DOHH2 (cell line): ENCODE data around the gene MYO1C.

Experiments
- H3F3A ChIP-seq: fragments of 200-600 bp; sonication (generic), shearing (Covaris generic); 2 replicates; pipeline ENCODE4 v1.6.0; 2016; ENCODE audit warnings: antibody characterized with exemption, mild to moderate bottlenecking; ENCODE audit not compliant: control insufficient read depth, insufficient read depth
- H3K27ac ChIP-seq: fragments of 200-600 bp; sonication (generic); 2 replicates; pipeline ENCODE4 v1.5.1; 2014; ENCODE audit warnings: low read depth, mild to moderate bottlenecking, low read length, moderate library complexity
- H3K27me3 ChIP-seq: fragments of 200-600 bp; sonication (generic); 2 replicates; pipeline ENCODE4 v1.6.1; 2014; ENCODE audit warnings: mild to moderate bottlenecking, low read length, mixed read lengths; ENCODE audit not compliant: control insufficient read depth
- H3K36me3 ChIP-seq: fragments of 200-600 bp; sonication (generic); 2 replicates; pipeline ENCODE4 v1.6.1; 2014; ENCODE audit warnings: mild to moderate bottlenecking, low read length, moderate library complexity, mixed read lengths; ENCODE audit not compliant: control insufficient read depth
- H3K4me1 ChIP-seq: fragments of 200-600 bp; sonication (generic); 2 replicates; pipeline ENCODE4 v1.6.1; 2014; ENCODE audit warnings: mild to moderate bottlenecking, low read length, mixed read lengths; ENCODE audit not compliant: control insufficient read depth
- H3K4me2 ChIP-seq: fragments of 200-600 bp; sonication (generic); 2 replicates; pipeline ENCODE4 v1.6.0; 2014; ENCODE audit warnings: mild to moderate bottlenecking, low read length, moderate library complexity
- H3K4me3 ChIP-seq: fragments of 200-600 bp; sonication (generic); 2 replicates; pipeline ENCODE4 v1.5.1; 2014; ENCODE audit warnings: mild to moderate bottlenecking, low read length, mixed read lengths
- H3K79me2 ChIP-seq: fragments of 200-600 bp; sonication (generic); 2 replicates; pipeline ENCODE4 v1.6.1; 2014; ENCODE audit warnings: mild to moderate bottlenecking, low read length, mixed read lengths; ENCODE audit not compliant: control insufficient read depth
- H3K9me2 ChIP-seq: fragments of 200-600 bp; sonication (generic); replicated peaks from 2 replicates; pipeline ENCODE4 v1.6.1; 2014; ENCODE audit warnings: mild to moderate bottlenecking, low read length, mixed read lengths; ENCODE audit not compliant: control insufficient read depth
- H3K9me3 ChIP-seq: fragments of 200-600 bp; sonication (generic); 2 replicates; pipeline ENCODE4 v1.6.1; 2014; ENCODE audit warnings: antibody characterized with exemption, low read length, mixed read lengths; ENCODE audit not compliant: control insufficient read depth, insufficient read depth
- H4K20me1 ChIP-seq: fragments of 200-600 bp; sonication (generic); 2 replicates; pipeline ENCODE4 v1.6.0; 2014; ENCODE audit warnings: low read depth, mild to moderate bottlenecking, antibody characterized with exemption, low read length, moderate library complexity; ENCODE audit not compliant: control insufficient read depth, insufficient read depth
- EZH2phosphoT487 ChIP-seq: fragments of 200-600 bp; sonication (generic); IDR thresholded peaks from 2 replicates; pipeline ENCODE4 v1.6.1; 2017; ENCODE audit warnings: borderline replicate concordance, mild to moderate bottlenecking, antibody characterized with exemption, low read length, moderate library complexity, mixed read lengths
- TF ChIP-seq, protein P1 (sequence below): fragments of 200-600 bp; sonication (generic); IDR thresholded peaks from one replicate; pipeline ENCODE4 v1.5.1; 2014; ENCODE audit warnings: antibody characterized with exemption, mild to moderate bottlenecking, low read depth, low read length; ENCODE audit not compliant: poor library complexity, severe bottlenecking

The MYO1C gene

DNA sequence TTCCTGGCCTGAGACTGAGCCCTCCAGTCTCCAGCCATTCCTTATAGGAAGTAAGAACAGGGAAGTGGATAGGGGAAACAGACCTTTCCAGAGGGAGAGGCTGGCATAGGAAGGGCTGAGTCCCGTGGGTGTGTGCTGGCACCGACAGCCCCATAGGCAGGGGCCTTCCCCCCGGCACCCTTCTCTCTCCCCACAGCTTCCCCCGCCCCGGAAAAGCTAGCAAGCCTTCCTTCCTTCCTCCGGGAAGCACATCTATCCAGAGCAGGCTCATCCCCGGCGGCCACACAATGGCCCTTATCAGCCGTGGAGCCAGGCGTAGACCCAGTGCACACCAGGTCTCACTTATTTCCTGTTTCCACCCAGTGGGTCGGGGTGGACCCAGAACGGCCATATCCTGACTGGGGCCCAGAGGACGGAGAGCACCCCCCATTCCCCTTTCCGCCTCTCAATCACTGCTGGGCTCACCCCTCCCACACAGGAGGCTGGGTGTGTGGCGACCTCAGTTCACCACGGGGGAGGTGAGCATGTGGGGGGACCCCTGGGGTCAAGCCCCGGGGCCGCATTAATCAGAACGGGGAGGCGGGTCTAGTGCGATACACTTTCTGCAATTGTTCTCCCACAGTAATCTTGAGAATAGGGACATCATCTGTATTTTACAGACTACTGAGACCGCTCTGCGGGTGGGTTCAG, 950 bp upstream of the MYO1C start:
- no peaks in the 10 kb centered on the region for H3K36me3 ChIP-seq
- TF ChIP-seq EZH2phosphoT487: no peak
- TF ChIP-seq, protein P1, sequence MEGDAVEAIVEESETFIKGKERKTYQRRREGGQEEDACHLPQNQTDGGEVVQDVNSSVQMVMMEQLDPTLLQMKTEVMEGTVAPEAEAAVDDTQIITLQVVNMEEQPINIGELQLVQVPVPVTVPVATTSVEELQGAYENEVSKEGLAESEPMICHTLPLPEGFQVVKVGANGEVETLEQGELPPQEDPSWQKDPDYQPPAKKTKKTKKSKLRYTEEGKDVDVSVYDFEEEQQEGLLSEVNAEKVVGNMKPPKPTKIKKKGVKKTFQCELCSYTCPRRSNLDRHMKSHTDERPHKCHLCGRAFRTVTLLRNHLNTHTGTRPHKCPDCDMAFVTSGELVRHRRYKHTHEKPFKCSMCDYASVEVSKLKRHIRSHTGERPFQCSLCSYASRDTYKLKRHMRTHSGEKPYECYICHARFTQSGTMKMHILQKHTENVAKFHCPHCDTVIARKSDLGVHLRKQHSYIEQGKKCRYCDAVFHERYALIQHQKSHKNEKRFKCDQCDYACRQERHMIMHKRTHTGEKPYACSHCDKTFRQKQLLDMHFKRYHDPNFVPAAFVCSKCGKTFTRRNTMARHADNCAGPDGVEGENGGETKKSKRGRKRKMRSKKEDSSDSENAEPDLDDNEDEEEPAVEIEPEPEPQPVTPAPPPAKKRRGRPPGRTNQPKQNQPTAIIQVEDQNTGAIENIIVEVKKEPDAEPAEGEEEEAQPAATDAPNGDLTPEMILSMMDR: no peak
- no peak overlapping the region for H3K27ac ChIP-seq
- H3K4me3 ChIP-seq: no peak overlapping the region
- no peaks in the 10 kb centered on the region for H4K20me1 ChIP-seq
- H3F3A ChIP-seq: peaks cover 5% of the 10 kb centered on the region; the same call in 1 of the 2 replicates
- H3K4me1 ChIP-seq: peaks cover 38% of the 10 kb centered on the region
- no peak overlapping the region for H3K4me2 ChIP-seq
- H3K9me2 ChIP-seq: no peaks in the 10 kb centered on the region
- H3K79me2 ChIP-seq: no peaks in the 10 kb centered on the region
- H3K9me3 ChIP-seq: no peaks in the 10 kb centered on the region
- peaks cover 12% of the 10 kb centered on the region for H3K27me3 ChIP-seq

DNA sequence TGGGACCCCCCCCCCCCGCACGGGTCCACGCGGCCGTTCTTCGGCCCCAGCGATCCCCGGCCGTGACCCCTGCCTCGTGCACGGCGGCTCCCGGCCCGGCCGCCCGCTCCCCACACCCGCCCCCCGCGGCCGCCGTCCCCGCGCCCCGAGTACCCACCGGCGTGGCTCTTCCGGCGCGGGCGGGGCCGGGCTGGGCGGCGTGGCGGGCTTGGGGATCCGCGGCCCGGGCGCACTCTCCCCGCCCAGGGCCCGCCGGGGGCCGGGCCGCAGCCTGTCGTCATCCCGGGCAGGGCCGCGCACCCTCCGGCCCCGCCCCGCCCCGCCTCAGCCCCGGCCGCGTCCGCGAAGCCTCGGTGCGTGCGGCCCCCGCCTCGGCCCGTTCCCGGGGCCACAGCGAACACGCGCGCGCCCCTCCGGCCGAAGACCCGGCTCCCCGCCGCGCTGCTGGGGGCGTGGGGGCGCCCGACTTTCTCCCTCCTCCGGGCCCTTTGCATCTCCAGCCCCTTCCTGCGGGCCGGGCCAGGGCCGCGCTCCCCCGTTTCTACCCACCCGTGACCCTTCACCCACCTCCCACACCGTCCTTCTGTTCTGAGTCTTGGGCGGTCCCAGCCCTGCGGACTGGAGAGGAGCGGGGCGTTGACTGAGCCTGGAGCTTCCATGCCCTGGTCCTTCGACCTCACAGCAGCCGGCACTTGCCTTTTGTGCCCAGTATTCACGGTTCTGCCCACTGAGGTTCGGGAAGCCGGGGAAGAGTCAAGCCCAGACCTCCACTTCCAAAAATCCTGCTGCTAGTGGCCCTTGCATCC, 840 bp downstream of the MYO1C start:
- Histone ChIP-seq H4K20me1 (no peaks in the 10 kb centered on the region), H3K9me2 (no peaks in the 10 kb centered on the region), H3K4me2 (peak overlapping the region; percentile 85), H3K9me3 (no peaks in the 10 kb centered on the region), H3K79me2 (no peaks in the 10 kb centered on the region), H3K27ac (peak overlapping the region; percentile 49; the same call in 1 of the 2 replicates), H3K4me3 (peak overlapping the region; percentile 88), H3K27me3 (peaks cover 12% of the 10 kb centered on the region), H3F3A (peaks cover 14% of the 10 kb centered on the region), H3K36me3 (no peaks in the 10 kb centered on the region), H3K4me1 (peaks cover 54% of the 10 kb centered on the region)
- TF ChIP-seq, protein P1: no peak
- TF ChIP-seq EZH2phosphoT487: no peak

DNA sequence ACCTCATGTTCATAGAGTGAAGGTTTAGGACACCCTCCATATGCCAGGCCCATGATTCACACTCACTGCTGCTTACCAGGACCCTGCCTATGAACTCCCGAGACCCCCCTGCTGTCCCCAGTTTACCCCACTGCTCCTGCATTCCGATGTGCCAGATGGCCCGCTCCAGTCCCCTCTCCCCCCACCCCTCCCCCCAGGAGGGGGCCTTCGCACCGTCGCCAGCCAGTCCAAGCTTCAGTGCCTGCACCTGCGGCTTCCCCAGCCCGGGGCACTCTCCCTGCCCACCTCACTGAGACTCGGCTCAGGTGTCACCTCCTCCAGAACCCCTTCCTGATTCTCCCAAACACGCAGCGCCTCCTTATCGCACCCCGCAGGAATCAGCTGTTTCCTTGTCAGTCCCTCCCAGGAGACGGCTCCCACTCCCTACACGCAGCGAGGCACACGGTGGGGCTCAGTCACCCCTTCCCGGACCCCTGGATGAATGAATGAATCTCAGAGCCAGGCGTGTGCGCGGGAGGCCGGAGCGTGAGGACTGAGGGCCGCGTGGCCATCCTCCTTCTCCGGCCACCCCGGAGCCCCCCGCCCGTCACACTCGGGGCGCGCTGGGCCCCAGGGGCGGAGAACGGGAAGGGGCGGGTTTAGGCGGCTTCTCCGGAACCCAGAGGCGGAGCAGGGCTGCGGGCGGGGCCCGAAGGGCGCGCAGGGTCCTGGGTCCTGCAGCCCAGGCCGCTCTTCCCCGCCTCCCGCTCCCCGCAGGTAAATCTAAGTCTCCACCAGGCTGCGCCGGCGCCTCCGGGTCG, 1.6 kb downstream of the MYO1C start:
- Histone ChIP-seq H4K20me1 (no peaks in the 10 kb centered on the region), H3F3A (peaks cover 19% of the 10 kb centered on the region), H3K4me2 (peak overlapping the region; percentile 77), H3K4me1 (peaks cover 62% of the 10 kb centered on the region), H3K4me3 (peak overlapping the region; percentile 88), H3K36me3 (no peaks in the 10 kb centered on the region), H3K79me2 (peaks cover 2% of the 10 kb centered on the region; the same call in 1 of the 2 replicates), H3K27me3 (peaks cover 12% of the 10 kb centered on the region), H3K9me3 (no peaks in the 10 kb centered on the region), H3K27ac (peak overlapping the region; percentile 49), H3K9me2 (no peaks in the 10 kb centered on the region)
- TF ChIP-seq, protein P1: no peak
- TF ChIP-seq EZH2phosphoT487: no peak
